ENCODE data around the gene ACTN1.

Gene ACTN1

GRCh38 chr14:68908201-68908600 lies 70.9 kb downstream of the ACTN1 start:
- DNase-seq: no peak

- no peak for DNase-seq
Observed at GRCh38 chr14:68906439-68906838, 72.7 kb downstream of the ACTN1 start.

- DNase-seq: no peak
Observed at GRCh38 chr14:68905107-68905895, 73.8 kb downstream of the ACTN1 start.

DNA sequence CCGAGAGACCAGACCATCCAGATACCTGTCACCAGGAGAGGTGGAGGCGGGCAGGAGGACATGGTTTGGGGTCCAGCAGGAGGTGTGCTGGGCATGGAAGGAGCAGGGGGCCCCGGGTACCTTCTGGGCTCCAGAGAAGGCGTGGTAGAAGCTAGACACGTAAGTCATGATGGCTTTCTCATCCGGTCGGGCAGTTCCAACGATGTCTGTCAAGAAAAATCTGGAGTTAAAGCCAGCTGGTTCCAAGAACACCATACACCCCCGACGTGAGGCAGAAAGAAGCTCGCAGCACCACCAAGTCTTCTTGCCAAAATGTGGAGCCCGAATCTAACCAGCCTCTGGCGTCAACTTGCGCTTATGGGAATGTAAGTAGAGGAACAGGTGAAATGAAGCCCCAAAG lies 76.7 kb downstream of the ACTN1 start:
- DNase-seq: no peak

GRCh38 chr14:68899033-68899603 lies 80.0 kb downstream of the ACTN1 start:
- DNase-seq: peak; percentile 18 to 28

DNA sequence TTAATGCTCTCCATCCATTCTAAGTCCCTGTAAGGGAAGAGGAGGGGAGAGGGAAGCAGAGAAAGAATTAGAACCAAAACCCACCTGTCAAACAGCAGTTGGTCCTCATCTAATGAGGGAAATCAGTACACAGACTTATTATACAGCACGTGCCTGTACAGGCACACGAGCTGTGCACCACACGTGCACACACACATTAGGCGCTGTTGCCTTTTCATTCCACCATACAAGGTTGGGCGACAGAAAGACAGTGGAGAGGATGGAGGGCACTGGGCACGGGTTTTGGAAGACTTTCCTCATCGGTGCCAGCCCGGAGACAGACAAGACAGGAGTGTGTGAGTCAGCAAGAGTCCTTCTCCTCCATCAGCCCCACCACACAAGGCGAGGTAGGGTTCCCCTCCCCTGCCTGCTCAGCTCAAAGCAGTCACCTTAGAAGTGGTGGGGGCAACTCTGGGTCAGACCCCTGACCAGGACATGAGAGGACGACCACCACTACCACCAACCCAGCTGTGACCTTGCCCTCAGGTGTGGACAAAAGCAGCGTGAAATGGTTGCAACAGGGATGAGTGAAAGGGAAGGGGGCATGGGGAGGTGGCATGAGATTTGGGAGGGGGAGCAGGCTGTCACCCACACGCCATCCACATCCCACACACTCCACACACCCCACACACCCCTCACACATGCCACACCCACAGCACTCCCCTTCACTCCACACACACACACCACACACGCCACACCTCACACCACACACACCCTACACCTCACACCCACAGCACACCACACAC lies 80.7 kb downstream of the ACTN1 start:
- DNase-seq: no peak

DNA sequence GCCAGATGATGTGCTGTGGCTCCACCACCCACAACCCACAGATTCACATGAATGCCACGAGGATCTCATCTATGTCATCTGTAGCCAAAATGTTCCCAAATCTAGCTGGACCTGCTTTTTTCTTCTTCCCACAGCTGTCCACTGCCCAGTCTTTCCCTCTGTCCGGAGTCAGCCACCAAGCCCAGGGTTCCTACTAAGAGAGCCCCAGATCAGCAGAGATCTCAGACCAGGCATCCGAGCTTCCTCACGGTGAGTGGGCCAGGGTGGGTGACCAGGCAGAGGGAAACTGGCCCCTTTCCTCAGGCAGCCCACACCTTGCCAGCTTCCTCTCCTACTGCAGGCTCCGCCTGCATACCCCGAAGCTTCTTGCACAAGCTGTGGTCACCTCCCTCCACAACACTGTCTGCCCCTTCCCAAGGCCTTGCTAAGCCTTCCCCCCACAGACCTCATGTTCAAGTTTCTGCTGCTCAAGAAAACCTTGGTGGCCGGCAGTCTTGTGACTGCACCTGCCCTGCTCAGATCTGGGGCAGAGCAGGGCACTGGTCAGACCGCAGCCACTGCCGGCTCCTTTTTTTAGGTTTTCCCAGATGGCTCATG lies 81.4 kb downstream of the ACTN1 start:
- DNase-seq: no peak

GRCh38 chr14:68896132-68896531 lies 83.0 kb downstream of the ACTN1 start:
- DNase-seq: no peak

DNA sequence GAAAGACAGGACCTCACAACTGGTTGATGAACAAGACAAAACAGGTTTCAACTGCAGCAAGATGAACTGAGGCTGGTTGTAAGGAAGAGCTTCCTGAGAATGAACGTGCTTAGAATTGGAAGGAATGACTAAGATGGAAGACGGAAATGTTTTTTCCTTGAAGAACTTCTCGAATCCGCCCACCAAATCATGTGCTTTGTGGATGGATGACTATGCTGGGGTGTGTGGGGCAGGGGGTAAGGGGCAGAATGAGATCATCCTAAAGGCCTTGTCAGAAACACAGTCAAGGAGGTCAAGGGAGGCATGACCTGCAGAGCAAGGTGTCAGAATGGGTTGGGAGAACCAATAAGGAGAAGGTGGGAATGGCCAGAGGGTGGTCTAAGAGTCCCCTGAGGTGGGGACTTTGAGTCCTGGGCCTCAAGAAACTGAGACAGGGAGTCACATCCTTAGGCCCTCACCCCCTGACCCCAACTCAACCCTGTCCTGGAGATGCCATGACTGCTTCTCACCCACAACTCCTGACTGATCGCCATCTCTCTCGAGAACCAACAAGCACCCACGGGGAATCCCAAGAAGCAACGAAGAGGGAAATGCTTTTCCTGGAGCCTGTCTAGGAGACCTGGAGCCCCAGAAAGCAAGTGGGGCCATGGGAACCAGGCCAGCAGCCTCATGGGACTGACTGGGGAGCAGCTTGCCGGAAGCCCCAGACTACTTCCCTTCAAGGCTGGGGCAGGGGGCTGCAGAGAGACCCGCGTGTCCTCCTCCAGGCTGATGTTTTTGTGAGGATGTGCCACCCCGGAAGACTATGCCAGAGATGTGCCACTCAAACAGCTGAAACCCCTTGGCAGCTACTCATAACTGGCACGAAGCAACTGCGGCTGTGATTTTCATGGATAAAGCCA lies 84.0 kb downstream of the ACTN1 start:
- DNase-seq: no peak

DNA sequence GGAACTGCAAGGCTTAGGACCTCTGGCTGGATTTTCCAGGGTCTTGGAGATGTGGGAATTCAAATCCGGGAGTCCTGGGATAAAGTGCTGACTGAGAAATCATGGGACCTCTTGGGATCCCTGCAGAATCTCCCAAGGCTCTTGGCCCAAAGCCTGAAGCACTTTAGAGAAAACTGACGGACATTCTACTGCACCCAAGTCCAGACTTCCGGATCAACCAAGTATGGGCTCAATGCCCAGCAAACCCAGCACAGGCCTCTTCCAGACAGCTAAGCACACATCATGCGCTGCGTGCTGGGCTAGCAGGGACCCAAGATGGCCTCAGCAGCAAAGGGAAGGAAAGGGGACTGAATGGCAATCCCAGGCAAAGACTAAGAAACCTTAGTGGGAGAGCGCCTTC lies 85.0 kb downstream of the ACTN1 start:
- DNase-seq: no peak

DNA sequence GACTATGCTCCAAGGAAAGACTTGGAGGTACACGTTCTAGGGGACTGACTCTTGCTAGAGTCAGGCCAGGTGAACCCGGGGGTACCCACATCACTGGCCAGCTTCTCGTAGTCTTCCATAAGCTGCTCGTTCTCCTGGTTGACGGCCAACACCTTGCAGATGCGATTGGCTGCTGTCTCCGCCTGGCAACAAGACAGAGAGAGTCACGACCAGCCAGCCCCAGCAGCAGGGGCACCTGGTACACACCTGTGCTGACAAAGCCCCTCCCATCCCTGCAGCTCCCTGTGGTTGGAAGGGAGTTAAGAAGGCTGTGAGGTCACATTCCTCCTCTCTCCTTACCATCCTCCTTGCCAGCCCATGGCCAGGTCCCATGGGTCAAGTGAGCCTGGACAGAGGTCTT lies 85.5 kb downstream of the ACTN1 start:
- DNase-seq: no peak

GRCh38 chr14:68892961-68893360 lies 86.1 kb downstream of the ACTN1 start:
- DNase-seq: no peak

- no peak for DNase-seq
Observed at GRCh38 chr14:68891851-68892660, 87.0 kb downstream of the ACTN1 start.

GRCh38 chr14:68890173-68890931 lies 88.8 kb downstream of the ACTN1 start:
- DNase-seq: no peak

GRCh38 chr14:68888883-68889282 lies 90.2 kb downstream of the ACTN1 start:
- no peak for DNase-seq

- no peak for DNase-seq
Observed at GRCh38 chr14:68888025-68888850, 90.9 kb downstream of the ACTN1 start.

GRCh38 chr14:68886109-68886434 lies 93.0 kb downstream of the ACTN1 start:
- no peak for DNase-seq

GRCh38 chr14:68885226-68886108 lies 93.6 kb downstream of the ACTN1 start:
- DNase-seq: no peak

Data from CD4-positive, alpha-beta T cell treated with Interferon alpha-2 for 1 hour (primary cell).